Measurements from ENCODE around the gene RBMY1E.
"Not testable (repeated sequence)": the region's sequence is repeated elsewhere in the genome, so short reads cannot be mapped to it uniquely, and the experiment has no call there.

Gene RBMY1E
- 0 reads per million in 9 experiments for total RNA-seq

- H3K4me1 Mint-ChIP-seq (ENCODE audit: low read depth in 2 of 2); H3K9me3 Mint-ChIP-seq; H3K4me3 Mint-ChIP-seq; H3K27ac Mint-ChIP-seq; ATAC-seq (replicated peaks); H3K36me3 Mint-ChIP-seq (ENCODE audit: insufficient read depth); H3K27me3 Mint-ChIP-seq; DNase-seq: not testable (repeated sequence)
These were observed at the start of gene RBMY1E for GRCh38 chrY:21917932-21918331. RBMY1E (minus strand) TSS chrY:21918032; CDS start chrY:21916054, 1,978 bp downstream.

GRCh38 chrY:21894426-21894825 is 23.4 kb downstream of the RBMY1E start, which contains the start of gene RBMY1D:
RBMY1D (minus strand) TSS chrY:21894526; CDS start chrY:21892513, 2,013 bp downstream.
- H3K4me1 Mint-ChIP-seq (ENCODE audit: low read depth in 2 of 2); H3K27ac Mint-ChIP-seq; H3K9me3 Mint-ChIP-seq; H3K36me3 Mint-ChIP-seq (ENCODE audit: insufficient read depth); H3K4me3 Mint-ChIP-seq; H3K27me3 Mint-ChIP-seq; DNase-seq; ATAC-seq (replicated peaks): not testable (repeated sequence)

GRCh38 chrY:21869407-21870076 is 48.3 kb downstream of the RBMY1E start:
- not testable (repeated sequence) for H3K4me1 Mint-ChIP-seq (ENCODE audit: low read depth in 2 of 2); H3K27ac Mint-ChIP-seq; H3K4me3 Mint-ChIP-seq; ATAC-seq (replicated peaks); H3K9me3 Mint-ChIP-seq; H3K36me3 Mint-ChIP-seq (ENCODE audit: insufficient read depth); H3K27me3 Mint-ChIP-seq; DNase-seq
